CD4-positive, alpha-beta T cell treated with Interleukin-10 for 1 hour (primary cell): ENCODE measurements around the gene TCAP.

Experiments used
- DNase-seq: peaks from one replicate; pipeline ENCODE4 v3.0.0-alpha.2; 2020

Gene TCAP

DNA sequence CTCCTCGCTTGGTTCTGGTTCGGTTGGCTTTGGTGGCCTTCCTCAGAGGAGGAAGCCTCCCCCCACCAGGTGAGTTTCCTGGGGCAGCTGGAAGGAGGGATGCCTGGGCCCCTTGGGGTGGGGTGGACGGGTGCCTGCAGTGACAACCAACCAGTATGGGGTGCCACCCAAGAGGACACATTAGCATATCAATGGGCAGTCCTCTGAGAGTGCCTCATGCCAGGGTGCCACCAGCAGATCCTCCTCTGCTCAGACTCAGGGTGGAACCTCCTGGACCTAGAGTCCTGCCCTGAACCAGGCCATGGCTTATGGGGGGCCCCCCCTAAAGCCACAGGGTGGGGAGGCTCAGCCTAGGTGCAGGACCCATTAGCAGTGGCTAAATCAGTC is 35.7 kb upstream of the TCAP start:
- DNase-seq = no peak

DNA sequence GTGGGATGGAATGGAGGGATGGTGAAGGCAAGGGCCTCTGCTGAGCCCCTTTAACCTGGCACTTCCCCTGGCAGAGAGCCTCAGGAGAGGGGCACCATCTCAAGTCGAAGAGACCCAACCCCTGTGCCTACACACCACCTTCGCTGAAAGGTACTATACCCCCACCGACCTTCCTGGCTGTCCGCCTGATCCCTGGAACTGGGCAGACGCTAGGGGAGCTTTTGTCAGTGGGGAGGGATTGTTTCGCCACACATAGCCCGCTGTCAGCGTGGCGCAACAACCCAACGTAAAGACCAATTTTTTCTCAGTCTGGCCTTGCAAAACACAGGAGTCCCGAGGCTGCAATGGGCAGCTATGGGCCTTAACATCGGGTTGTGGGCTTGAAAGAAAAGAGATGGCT is 35.3 kb upstream of the TCAP start:
- no peak for DNase-seq

DNA sequence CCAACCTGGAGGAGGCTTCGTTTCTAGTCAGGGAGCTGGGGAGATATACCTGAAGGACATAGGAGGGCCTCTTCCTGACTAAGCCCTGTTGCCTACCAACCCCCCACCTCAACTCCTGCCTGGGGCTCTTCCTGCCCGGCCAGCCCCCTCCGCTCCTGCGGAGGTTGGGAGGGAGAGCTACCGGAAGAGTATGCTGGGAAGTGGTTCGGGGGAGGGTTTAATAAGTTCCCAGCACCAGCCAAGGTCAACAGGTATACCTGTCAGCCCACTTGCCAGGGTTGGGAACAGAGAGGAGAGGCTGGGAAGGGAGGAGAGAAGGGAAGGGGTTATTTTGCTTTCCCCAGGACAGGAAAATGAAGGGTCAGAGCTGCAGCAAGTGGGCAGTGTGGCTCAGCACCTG is 33.7 kb upstream of the TCAP start:
- DNase-seq = no peak

DNA sequence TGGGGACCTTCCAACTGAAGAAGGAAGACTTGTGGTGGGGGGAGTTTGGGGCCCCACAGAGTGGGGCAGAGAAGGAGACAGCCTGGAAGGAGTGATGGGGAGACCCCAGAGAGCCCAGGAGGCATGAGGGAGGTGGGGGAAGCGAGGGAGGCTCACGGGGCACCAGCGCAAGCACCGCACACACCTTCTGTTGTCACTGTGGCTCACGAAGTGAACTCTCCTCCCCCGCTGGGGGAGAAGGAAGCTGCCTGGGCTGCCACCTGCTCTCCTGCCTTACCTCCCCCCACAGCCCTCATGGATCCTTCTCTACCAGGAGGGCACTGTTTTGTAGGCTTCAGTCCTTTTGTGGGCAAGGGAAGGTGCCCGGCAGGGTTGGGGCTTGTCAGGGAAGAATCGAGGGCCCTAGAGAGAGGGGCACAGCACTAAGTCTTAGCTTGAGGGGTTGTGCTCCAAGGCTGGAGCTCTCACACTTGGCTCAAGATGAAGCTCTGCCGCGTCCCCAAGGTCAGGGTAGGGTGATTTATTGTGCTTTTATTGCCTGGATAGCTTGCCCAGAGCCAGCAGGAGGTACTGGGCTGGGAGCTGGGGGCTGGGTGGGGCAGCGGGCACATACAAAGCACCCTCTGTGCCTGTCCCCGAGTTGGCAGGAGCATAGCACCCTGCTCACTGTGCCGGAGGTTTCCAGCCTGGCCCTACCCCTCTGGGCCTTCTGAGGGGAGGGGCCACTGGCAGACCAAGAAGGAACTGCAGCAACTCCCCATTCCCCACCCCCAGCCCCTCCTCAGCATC is 32.8 kb upstream of the TCAP start:
- DNase-seq = no peak

DNA sequence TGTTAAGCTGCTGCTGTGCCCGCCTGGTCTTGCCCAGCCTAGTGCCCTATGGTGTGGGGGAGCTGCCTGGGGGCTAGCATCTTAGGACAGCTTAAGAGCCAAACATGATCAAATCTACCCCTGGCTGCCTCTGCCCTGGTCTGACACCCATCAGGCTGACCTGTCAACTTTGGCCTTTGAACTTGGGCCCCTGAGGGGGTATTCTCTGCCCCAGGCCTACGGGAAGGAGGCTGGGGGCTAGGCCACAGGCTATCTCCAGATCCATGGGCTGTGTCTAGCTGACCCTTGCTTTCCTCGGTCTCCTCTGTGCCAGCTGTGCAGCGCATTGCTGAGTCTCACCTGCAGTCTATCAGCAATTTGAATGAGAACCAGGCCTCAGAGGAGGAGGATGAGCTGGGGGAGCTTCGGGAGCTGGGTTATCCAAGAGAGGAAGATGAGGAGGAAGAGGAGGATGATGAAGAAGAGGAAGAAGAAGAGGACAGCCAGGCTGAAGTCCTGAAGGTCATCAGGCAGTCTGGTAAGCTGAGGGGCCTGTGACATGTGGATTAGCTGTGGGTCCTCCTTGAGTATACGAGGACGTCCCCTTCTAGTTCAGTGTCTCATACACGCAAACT is 31.5 kb upstream of the TCAP start:
- DNase-seq = no peak

DNA sequence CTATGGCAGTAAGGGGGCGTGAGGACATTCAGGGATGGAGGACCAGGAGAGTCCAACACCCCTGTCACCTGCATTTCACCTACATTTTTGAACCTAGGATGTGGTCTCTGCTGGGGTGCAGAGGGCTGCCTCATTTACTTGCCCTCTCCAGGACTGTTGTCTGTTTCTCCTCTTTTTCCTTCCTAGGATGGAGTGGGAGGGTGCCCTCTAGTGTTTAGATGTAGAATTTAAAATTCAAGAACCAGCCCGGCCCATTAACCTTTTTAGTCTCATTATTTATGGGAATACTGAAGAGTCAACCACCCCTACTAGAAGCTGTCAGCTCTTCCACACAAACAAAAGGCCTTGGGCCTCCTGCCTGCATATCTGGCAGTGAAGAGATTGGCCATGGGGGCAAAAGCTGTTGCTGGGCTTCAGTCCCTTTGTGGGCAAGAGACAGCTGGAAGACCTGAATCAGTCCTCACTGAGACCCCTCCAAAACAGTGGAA is 30.7 kb upstream of the TCAP start:
- DNase-seq = peak; percentile 56

DNA sequence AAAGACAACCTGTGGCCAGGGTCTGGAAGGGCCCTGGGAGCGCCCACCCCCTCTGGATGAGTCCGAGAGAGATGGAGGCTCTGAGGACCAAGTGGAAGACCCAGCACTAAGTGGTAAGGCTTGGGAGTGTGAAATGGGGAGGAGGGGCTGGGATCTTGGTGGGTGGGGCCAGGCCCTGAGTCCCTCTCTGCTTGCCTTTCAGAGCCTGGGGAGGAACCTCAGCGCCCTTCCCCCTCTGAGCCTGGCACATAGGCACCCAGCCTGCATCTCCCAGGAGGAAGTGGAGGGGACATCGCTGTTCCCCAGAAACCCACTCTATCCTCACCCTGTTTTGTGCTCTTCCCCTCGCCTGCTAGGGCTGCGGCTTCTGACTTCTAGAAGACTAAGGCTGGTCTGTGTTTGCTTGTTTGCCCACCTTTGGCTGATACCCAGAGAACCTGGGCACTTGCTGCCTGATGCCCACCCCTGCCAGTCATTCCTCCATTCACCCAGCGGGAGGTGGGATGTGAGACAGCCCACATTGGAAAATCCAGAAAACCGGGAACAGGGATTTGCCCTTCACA is 29.5 kb upstream of the TCAP start:
- DNase-seq = no peak

DNA sequence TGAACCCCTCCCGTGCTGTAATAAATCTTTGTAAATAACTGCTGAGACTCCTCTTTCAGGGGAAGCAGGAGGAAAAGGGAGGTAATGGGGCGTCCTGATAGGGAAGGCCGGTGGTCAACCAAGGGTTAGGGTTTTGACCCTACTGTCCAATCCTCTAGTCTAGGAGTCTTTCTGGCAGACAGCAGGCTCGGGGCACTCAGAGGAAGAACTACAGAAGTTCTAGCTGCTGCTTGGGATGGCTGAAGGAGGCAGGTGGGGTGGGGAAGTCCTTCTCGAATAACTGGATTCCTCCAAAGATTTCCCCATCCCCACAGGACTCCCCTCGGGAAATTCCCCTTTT is 28.6 kb upstream of the TCAP start:
- DNase-seq = no peak

DNA sequence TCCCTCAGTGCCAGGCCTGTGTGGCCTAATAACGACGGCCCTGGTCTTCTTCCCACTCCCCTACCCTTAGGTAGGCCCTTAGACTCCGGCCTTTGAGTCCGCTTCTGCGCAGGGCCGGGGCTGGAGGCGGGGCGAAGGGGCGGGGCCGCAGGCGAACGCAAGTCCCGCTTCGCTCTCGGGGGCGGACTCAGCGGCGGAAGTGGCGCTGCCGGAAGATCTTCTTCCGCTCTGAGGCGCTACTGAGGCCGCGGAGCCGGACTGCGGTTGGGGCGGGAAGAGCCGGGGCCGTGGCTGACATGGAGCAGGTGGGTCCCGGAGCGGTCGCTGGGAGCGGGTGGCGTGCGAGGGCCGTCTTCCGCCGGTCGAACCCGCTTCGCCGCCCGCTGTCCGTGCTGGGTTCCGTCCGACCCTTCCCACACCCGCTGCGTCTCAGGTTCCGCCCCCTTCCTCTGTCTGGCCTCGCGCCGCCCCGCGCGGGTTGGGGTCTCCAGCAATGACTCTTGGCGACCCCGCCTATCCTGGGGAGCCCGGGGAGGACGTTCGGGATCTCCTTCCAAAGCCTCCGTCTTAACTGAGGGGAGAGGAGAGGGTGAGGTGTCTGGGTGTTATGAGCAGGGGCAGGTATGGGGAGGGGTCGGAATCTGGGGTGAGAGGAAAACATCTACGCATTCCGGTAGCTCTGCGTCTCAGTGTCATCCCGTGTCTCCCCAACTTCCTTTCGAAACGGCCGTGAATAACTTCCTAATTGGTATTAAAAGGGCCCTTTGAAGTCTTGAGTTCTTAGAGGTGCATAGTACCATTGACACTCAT is 28.0 kb upstream of the TCAP start, which contains the start of gene STARD3:
Gene STARD3 (plus strand): TSS at position 218 of the 810 bp plus-strand sequence. CDS start 16,388 bp downstream, outside the sequence.
- DNase-seq = peak; percentile 91

DNA sequence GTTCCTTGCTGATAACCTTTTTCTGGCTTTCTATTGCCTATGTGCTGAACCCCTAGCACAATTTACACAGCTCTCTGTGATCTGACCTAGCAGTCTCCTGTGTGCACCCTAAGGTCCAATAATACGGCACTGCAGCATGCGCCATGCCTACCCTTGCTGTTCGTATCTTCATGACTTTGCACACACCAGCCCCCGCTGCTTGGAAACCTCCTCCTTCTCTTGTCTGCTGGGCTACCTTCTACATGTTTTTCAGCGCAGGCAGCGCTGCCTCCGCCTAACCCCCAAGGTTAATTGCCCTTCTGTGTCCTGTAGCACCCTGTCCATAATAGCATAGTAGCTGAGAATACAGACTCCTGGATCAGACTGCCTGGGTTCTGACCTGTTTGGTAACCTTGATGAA is 26.8 kb upstream of the TCAP start:
- DNase-seq = no peak

DNA sequence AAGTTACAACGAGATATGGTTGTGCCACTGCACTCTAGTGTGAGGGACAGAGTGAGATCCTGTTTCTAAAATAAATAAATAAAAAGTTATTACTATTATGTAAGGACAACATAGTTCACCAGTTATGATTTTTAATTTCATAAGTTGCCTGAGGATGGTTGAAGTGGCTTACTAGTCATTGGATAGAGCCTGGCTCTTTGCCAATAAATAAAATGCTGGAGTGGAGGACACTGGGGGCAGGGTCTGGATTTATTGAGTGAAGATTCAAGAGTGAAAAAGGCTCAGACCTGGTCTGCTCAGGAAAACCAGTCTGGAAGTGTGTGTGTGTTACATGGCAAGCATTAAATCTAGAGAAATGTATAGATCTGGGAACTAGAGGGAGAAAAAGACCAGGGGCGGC is 26.1 kb upstream of the TCAP start:
- no peak for DNase-seq

DNA sequence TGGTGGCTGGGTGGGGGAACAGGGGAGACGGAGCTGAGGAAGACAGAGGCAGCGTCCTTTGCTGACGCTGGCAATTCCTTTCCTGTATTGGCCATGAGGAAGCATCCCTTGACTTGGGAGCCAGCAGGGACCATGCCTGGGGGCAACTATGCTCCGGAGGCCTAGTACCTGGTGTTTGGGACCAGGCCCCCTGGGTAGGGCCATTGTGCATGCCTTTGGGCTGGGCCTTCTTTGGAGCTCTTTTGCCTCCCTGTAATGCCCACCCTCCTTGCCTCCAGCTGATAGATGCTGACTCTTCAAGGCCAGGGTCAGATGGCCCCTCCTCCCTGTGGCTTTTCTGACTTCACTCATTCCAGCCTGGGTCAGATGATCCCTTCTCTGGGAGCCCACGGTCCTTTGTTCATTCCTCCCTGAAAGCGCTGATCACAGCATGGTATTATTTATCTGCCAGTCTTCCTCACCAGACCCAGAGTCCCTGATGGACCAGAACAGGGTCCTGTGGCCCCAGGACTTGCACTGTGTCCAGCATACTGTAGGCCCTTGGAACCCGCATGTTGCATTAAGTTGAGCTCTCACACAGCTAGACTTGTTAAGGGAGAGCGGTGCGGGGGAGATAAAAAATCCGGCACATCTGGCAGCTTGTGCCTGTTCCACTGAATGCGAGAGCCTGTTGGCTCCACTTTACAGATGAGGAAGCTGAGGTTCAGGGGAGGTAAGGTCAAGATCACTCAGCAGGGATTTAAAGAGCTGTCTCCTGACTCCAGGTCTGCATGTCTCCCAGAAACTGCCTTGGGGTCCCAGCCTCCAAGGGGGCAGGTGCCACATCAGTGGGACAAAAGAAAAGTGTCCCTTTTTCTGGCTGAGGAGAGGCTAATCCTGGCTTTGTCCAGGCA is 25.3 kb upstream of the TCAP start:
- DNase-seq = no peak

DNA sequence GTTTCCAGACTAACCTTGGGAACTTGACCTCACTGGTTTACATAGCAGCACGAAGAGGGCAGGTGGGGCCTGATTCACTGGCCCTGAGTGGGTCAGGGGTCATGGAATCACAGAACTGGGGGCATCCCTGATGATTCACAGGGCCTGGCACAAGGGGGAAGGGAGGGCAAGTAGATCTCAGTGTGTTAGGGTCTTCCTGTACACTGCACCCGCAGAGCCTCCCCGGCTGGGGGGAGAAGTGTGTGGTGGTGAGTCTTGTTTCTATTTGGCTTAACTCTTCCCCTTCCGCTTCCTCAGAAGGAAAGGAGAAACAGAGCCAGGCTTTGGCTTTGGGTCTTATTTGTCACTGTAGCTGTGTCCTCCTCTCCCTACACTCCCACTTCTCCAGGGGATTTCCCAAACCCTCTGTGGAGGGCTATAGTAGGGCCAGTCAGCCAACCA is 24.5 kb upstream of the TCAP start:
- DNase-seq = no peak

DNA sequence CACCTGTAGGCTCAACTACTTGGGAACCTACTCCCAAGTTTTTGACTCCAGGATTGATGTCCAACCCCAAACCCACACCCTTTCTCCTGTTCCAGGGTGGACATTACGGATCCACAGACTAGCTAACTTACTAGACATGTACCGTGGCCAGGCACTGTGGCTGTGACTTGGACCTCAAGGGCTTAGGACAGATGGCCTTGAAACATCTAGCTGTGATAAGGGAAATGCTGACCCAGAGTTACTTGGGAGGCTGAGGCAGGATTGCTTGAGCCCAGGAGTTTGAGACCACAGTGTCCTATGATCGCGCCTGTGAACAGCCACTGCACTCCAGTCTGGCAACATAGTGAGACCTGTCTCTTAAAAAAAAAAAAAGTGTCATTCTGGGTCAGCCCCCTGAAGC is 24.1 kb upstream of the TCAP start:
- no peak for DNase-seq

DNA sequence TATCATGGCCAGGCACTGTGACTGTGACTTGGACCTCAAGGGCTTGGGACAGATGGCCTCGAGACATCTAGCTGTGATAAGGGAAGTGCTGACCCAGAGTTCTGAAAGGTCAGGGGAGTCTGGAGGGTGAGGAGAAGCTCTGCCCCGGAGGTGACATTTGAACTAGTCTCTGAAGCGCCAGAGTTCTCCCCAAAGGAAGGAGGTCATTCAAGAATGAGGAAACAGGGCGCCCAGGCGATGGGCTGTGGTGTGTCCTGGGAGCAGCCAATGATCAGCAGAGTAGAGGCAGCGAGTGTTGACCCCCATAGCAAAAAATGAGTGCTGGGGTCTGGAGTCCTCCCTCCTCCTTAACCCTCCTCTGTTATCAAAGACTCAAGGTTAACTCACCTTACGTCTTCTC is 23.3 kb upstream of the TCAP start:
- no peak for DNase-seq

DNA sequence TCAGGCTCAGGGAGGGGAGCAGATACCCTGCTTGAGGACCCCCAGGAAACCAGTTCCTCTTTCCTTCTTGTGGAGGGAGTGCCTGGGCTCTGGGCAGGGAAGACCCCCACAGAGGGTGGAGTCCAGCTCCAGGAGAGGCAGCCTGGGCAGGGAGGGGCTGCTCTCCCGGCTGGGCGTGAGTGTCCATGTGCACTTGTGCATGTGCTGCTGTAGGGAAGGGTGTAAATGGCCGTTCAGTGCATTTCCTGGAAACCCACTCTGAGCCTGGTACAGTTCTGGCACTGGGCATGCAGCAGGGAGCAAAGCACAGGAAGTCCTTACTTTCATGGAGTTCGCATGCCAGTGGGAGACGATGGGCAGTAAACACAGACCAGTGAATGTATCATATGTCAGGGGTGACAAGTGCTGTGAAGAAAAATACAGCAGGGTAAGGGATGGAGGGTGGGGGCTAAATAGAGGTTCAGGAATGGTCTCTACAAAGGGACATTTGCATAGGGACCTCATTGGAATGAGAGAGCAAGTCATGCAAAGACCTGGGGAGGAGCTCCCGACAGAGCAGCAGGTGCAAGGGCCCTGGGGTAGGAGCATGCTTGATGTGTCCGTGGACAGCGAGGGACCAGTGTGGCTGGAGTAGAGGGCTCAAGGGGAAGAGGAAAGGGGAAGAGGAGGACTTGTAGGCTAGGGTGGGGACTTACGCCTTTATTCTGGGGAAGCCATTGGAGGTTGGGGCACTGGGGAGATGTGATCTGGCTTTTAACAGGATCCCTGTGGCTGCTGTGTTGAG is 22.7 kb upstream of the TCAP start:
- no peak for DNase-seq

DNA sequence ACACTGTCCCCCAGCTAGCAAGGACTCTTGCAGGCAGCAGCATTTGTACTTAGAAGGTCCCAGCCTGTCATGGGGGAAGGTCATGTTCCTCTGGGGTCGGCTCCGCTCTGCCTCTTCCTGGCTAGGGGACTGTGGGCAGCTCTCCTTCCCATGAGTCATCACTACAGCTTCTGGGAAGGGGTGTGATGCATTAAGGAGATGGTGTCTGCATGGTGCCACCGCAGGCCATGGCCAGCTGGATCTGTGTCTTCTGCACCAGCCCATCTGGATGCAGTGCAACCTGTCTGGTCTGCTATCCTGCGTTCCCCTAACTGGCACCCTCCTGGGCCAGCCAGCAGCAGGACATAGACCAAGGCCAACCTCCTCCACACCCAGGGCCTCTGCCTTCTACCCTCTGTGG is 21.9 kb upstream of the TCAP start:
- no peak for DNase-seq

DNA sequence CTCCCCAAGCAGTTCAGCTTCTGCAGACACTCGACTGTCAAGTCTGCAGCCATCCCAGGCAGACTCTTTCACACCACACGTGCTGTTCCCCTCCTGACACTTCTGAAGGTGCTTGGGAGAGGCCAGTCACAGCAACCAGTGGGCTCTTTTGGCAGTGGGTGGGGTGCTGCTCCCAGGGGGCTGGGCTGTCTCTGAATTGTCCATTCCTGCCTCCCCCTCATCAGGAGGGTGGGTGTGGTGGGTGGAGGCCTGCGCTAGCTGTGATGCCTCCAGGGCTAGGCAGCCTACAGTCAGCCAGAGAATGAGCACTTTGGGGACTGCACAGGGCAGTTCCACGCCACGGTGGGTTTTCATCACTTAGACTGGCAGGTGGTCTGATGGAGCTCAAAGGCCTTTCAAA is 17.9 kb upstream of the TCAP start:
- DNase-seq = no peak

DNA sequence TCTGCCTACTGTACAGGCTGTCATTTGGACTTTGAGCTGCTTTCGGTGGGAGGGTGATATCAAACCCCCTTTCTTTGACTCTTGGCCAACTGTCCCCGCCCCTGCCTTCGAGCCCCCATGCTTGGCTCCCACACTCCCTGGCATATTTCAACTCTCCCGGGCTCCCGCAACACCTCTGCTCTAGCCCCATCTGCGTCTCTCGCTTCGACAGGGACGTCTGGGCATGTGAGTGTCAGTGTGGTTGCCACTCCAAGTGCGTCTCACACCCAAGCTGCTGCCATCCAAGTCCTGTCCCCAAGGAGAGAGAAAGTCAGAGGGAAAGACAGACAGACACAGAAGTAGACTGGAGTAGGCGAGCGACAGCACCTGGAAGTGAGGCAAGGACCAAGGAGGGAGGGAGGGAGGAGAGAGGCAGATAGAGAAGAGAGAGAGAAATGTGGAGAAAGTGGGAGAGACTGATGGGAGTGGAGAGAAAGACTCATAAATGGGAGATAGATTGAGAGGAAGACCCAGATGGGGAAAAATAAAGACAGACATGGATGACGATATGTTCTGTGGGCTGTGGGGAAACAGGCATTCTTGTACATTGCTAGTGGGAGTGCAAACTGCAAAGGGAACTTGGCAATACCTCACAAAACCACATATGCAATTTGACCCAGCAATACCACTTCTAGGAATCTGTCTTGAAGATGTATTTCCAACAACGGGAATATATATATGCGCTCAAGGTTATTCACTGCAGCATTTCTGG is 16.4 kb upstream of the TCAP start:
- DNase-seq = no peak

DNA sequence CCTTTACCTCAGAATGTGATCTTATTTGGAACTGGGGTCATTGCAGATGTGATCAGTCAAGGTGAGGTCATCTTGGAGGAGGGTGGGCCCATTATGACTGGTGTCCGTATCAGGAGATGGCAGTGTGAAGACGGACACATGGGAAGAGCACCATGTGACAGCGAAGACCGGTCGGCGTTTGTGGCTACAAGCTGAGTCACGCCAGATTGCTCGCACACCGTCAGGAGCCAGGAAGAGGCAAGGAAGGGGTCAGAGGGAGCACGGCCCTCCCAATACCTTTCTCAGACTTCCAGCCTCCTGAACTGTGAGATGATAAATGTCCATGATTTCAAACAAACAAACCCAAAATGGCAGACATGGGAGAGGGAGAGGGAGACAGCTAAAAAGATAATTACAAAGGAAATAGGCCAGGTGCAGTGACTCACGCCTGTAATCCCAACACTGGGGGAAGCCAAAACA is 15.0 kb upstream of the TCAP start:
- DNase-seq = no peak
